Heart right ventricle (tissue), 16 donors: ENCODE data around the gene RASIP1. TPM values are rescaled to one million over a fixed set of nuclear protein-coding genes. Genes with fewer than 3 reads are reported as not detected.
A peak's percentile ranks its signal among the peaks of the same experiment; 100 is the strongest.
"Not testable (repeated sequence)": the region's sequence is repeated elsewhere in the genome, so short reads cannot be mapped to it uniquely, and the experiment has no call there.

Experiments used
- ATAC-seq, 8 donors: fragments of 200-7000 bp; cut with Tn5 transposase; one replicate each; pipeline ENCODE4 v1.9.1; 2020; ENCODE audit warnings: mild to moderate bottlenecking in 8 of 8, moderate library complexity in 8 of 8, moderate number of reproducible peaks in 1 of 8
- DNase-seq, 2 donors: peaks; one replicate each; pipeline ENCODE4 v3.0.0-alpha.2; 2020
- H3K27ac ChIP-seq, 10 donors: fragments of 200-600 bp; sonication (generic) in 2 of 10; one replicate each; pipeline versions ENCODE4 v1.5.0 to v1.8.0; 2020 to 2022; ENCODE audit warnings: mild to moderate bottlenecking in 3 of 10
- H3K27me3 ChIP-seq, 7 donors: fragments of 200-600 bp; one replicate each; pipeline ENCODE4 v1.8.0; 2021 to 2022; ENCODE audit warnings: mild to moderate bottlenecking in 2 of 7
- H3K36me3 ChIP-seq, 9 donors: fragments of 200-600 bp; sonication (generic) in 1 of 9; one replicate each; pipeline versions ENCODE4 v1.5.0 to v1.8.0; 2020 to 2022; ENCODE audit warnings: mild to moderate bottlenecking in 2 of 9
- H3K4me1 ChIP-seq, 9 donors: fragments of 200-600 bp; sonication (generic) in 1 of 9; one replicate each; pipeline versions ENCODE4 v1.5.0 to v1.8.0; 2020 to 2022; ENCODE audit warnings: mild to moderate bottlenecking in 4 of 9
- H3K4me3 ChIP-seq, 10 donors: fragments of 200-600 bp; sonication (generic) in 2 of 10; one replicate each; pipeline versions ENCODE4 v1.5.0 to v1.8.0; 2020 to 2022; ENCODE audit warnings: mild to moderate bottlenecking in 7 of 10, moderate library complexity in 2 of 10
- H3K9me3 ChIP-seq, 11 donors: fragments of 200-600 bp in 10 of 11; sonication (generic) in 2 of 11; one replicate each; pipeline versions ENCODE4 v1.5.0 to v1.8.0; 2013 to 2022; ENCODE audit warnings: mild to moderate bottlenecking in 2 of 11, control low read depth in 1 of 11, moderate library complexity in 1 of 11
- CTCF ChIP-seq, 9 donors: fragments of 200-600 bp; sonication (generic) in 2 of 9; IDR thresholded peaks; one replicate each; pipeline versions ENCODE4 v1.5.0 to v1.8.0; 2021 to 2022; ENCODE audit warnings: antibody characterized with exemption in 9 of 9, mild to moderate bottlenecking in 5 of 9, moderate library complexity in 1 of 9
- WGBS, 2 donors: extraction: QIAGEN DNeasy Blood & Tissue Kit; methylation state at CpG; one replicate each; pipeline ENCODE4 v1.1.7; 2013; ENCODE audit warnings: inconsistent platforms in 1 of 2; 5-methylcytosine and 5-hydroxymethylcytosine counted together
- intact Hi-C, 10 donors: fragments of 100-400 bp; cut with DNase I; formaldehyde crosslinking; loops; one replicate each; pipeline versions ENCODE4 v1.11.1 to v1.14.2; 2022
- polyA plus RNA-seq, 2 donors: library from polyadenylated mRNA; stranded (reverse); fragments of 200-250 nt; gene quantifications; one replicate each; pipeline ENCODE4 v1.2.3, GENCODE V29; 2013
- total RNA-seq, 10 donors: library from RNA; stranded (reverse); fragmentation: NEBNext Ultra II Directional in 3 of 10; extraction: Animal tissue kit (Norgen Biotek cat#: 25700) in 3 of 10; gene quantifications; one replicate each; pipeline versions ENCODE4 v1.2.1 to v1.2.4, GENCODE V29; 2021 to 2023
- donor health status: Arrhythmogenic right ventricular cardiomyopathy.
- donor health status: ischemic (EF 13 %, LVEDD 7.1; RV severe dilation, severe dysfunction).
- donor health status: healthy with polysubstance abuse.
- donor health status: DM: no; HTN: yes; CAD: no.
- donor health status: DM: no; HTN: no; CAD: no.
- donor health status: ischemic (EF 25% LVEDD 6.9; RV normal size, moderate dysfunction).
- donor health status: ischemic (EF 25% LVEDD 5.7; RV mildly dilated, moderate dysfunction).
- donor health status: healthy.
- donor health status: DM: yes; HTN: yes; CAD: no.
- donor health status: Ischemic cardiomyopathy.
- donor health status: ischemic (EF 35%, LVEDD 5.7; RV mildly dilated, moderate dysfunction).
- donor health status: nonischemic (EF 11% LVEDD 7.7; RV severe dilation, severe dysfunction).
- donor health status: DM: yes; HTN: yes; CAD: no.
- donor health status: PGD.
- donor health status: ischemic (EF 29% LVEDD 5.4; RV normal size, mild dysfunction).
- donor health status: nonischemic (EF 23%, LVEDD 6.1; RV moderate dilation, normal function).

The RASIP1 gene
- total and polyA plus RNA-seq, 12 donors = 13.6 to 27.3 (median 16.2) TPM

- Histone ChIP-seq H3K27ac (peak overlapping the region; percentile 74 to 89 (median 84)), H3K4me1 (peaks cover 24 to 96% (median 57%) of the 10 kb centered on the region in 9 donors), H3K4me3 (peak overlapping the region in 9 of 10 donors; percentile 26 to 62 (median 54)), H3K27me3 (no peaks in the 10 kb centered on the region), H3K9me3 (no peaks in the 10 kb centered on the region), H3K36me3 (peaks cover 0 to 49% (median 4%) of the 10 kb centered on the region in 9 donors)
- DNase-seq (no peak), ATAC-seq (peak in 7 of 8 donors; percentile 5 to 57 (median 31))
- TF ChIP-seq CTCF (IDR thresholded peaks at IDR 0.05) = no peak
- intact Hi-C loops = no loop called here
- WGBS, 2 donors = 20 to 26% methylated on average over 12 of the region's 12 CpGs
Measured at GRCh38 chr19:48720251-48720612, 20.2 kb downstream of the RASIP1 start.

GRCh38 chr19:48719263-48720171, 20.9 kb downstream of the RASIP1 start, which contains the start of gene MAMSTR:
Gene MAMSTR, minus strand, starts transcription at chr19:48719725. Its CDS starts 694 bp downstream, at chr19:48719031.
- peaks cover 0 to 46% (median 3%) of the 10 kb centered on the region in 9 donors for H3K36me3 ChIP-seq
- no peaks in the 10 kb centered on the region for H3K27me3 ChIP-seq
- intact Hi-C loops = no loop called here
- peak within 1 kb of the TSS in 9 of 10 donors; percentile 26 to 62 (median 54) for H3K4me3 ChIP-seq
- peaks cover 24 to 97% (median 60%) of the 10 kb centered on the region in 9 donors for H3K4me1 ChIP-seq
- H3K27ac ChIP-seq = peak within 1 kb of the TSS; percentile 74 to 89 (median 84)
- TF ChIP-seq CTCF (IDR thresholded peaks at IDR 0.05) = no peak
- ATAC-seq (peak in 1 of 8 donors; percentile 12), DNase-seq (peak; percentile 30 to 45)
- H3K9me3 ChIP-seq = no peaks in the 10 kb centered on the region
- WGBS, 2 donors = 59 to 67% methylated on average over 33 of the region's 33 CpGs

- peak overlapping the region; percentile 74 to 89 (median 84) for H3K27ac ChIP-seq
- DNase-seq (peak; percentile 33 to 51), ATAC-seq (no peak)
- no peaks in the 10 kb centered on the region for H3K27me3 ChIP-seq
- peaks cover 0 to 38% (median 0%) of the 10 kb centered on the region in 9 donors for H3K36me3 ChIP-seq
- no peak for TF ChIP-seq CTCF (IDR thresholded peaks at IDR 0.05)
- H3K9me3 ChIP-seq = no peaks in the 10 kb centered on the region
- H3K4me1 ChIP-seq = peaks cover 20 to 91% (median 54%) of the 10 kb centered on the region in 9 donors
- peak overlapping the region in 3 of 10 donors; percentile 17 to 51 (median 17) for H3K4me3 ChIP-seq
- intact Hi-C loops = no loop called here
- 40 to 46% methylated on average over 15 of the region's 15 CpGs for WGBS, 2 donors
Measured at GRCh38 chr19:48718711-48719231, 21.6 kb downstream of the RASIP1 start.

- WGBS, 2 donors = 95 to 96% methylated on average over 12 to 13 of the region's 13 CpGs
- H3K9me3 ChIP-seq, H3K4me3 ChIP-seq, DNase-seq, ATAC-seq, H3K27me3 ChIP-seq, intact Hi-C loops: not testable (repeated sequence)
- peak overlapping the region in 5 of 10 donors; percentile 17 to 89 (median 84) for H3K27ac ChIP-seq
- H3K4me1 ChIP-seq = peaks cover 20 to 91% (median 60%) of the 10 kb centered on the region in 9 donors
- H3K36me3 ChIP-seq = peaks cover 0 to 32% (median 0%) of the 10 kb centered on the region in 9 donors
Measured at GRCh38 chr19:48718106-48718505, 22.3 kb downstream of the RASIP1 start.
